HepG2 (cell line): ENCODE results near the gene KIRREL2. TPM values are rescaled to one million over a fixed set of nuclear protein-coding genes. Genes with fewer than 3 reads are reported as not detected.

ENCODE experiments used
- CBFB ChIP-seq: sonication (generic); formaldehyde crosslinking; IDR thresholded peaks from 2 replicates; pipeline ENCODE4 v1.4.0; 2020; ENCODE audit warnings: missing genetic modification reagents
- CENPX ChIP-seq: sonication (generic); formaldehyde crosslinking; IDR thresholded peaks from 2 replicates; pipeline ENCODE4 v1.9.0; 2021; ENCODE audit warnings: mild to moderate bottlenecking, missing genetic modification reagents, moderate library complexity
- FOXM1 ChIP-seq: sonication (generic); formaldehyde crosslinking; IDR thresholded peaks from 2 replicates; pipeline ENCODE4 v1.5.0; 2020; ENCODE audit warnings: missing genetic modification reagents
- GABPB1 ChIP-seq: IDR thresholded peaks from 2 replicates; pipeline ENCODE4 v1.6.1; 2016; ENCODE audit warnings: mild to moderate bottlenecking, missing genetic modification reagents, moderate library complexity, missing compliant biosample characterization
- JUN ChIP-seq: sonication (generic); formaldehyde crosslinking; IDR thresholded peaks from 2 replicates; pipeline ENCODE4 v1.4.0; 2020; ENCODE audit warnings: mild to moderate bottlenecking, missing genetic modification reagents
- MIXL1 ChIP-seq: IDR thresholded peaks from 2 replicates; pipeline ENCODE4 v1.6.1; 2016
- NPAS2 ChIP-seq: sonication (generic); formaldehyde crosslinking; IDR thresholded peaks from 2 replicates; pipeline ENCODE4 v1.8.0; 2022; ENCODE audit warnings: mild to moderate bottlenecking, missing genetic modification reagents, borderline replicate concordance
- TRIM24 ChIP-seq: sonication (generic); formaldehyde crosslinking; IDR thresholded peaks from 2 replicates; pipeline ENCODE4 v1.8.0; 2022; ENCODE audit warnings: mild to moderate bottlenecking, missing genetic modification reagents
- ZBTB7B ChIP-seq: sonication (generic); formaldehyde crosslinking; IDR thresholded peaks from 2 replicates; pipeline ENCODE4 v1.4.0; 2020; ENCODE audit warnings: missing genetic modification reagents
- ZFP36L1 ChIP-seq: sonication (generic); formaldehyde crosslinking; IDR thresholded peaks from 2 replicates; pipeline ENCODE4 v1.8.0; 2022; ENCODE audit warnings: mild to moderate bottlenecking, missing genetic modification reagents, moderate library complexity
- ZNF274 ChIP-seq: sonication (generic); formaldehyde crosslinking; IDR thresholded peaks from 2 replicates; pipeline ENCODE4 v1.5.1; 2020; ENCODE audit warnings: mild to moderate bottlenecking, missing genetic modification reagents
- ZNF383 ChIP-seq: sonication (generic); formaldehyde crosslinking; IDR thresholded peaks from 2 replicates; pipeline ENCODE4 v1.4.0; 2020; ENCODE audit warnings: missing genetic modification reagents, mild to moderate bottlenecking, borderline replicate concordance
- ZNF496 ChIP-seq: sonication (generic); formaldehyde crosslinking; IDR thresholded peaks from 2 replicates; pipeline ENCODE4 v1.8.1; 2023; ENCODE audit warnings: mild to moderate bottlenecking, moderate library complexity, missing genetic modification reagents; ENCODE audit not compliant: insufficient replicate concordance
- ZNF7 ChIP-seq: IDR thresholded peaks from 2 replicates; pipeline ENCODE4 v1.6.1; 2016; ENCODE audit warnings: missing biosample characterization, missing genetic modification reagents
- ZNF746 ChIP-seq: sonication (generic); formaldehyde crosslinking; IDR thresholded peaks from 2 replicates; pipeline ENCODE4 v1.8.0; 2022; ENCODE audit warnings: mild to moderate bottlenecking, missing genetic modification reagents
- ZNF83 ChIP-seq: sonication (generic); formaldehyde crosslinking; IDR thresholded peaks from 2 replicates; pipeline ENCODE4 v1.4.0; 2020; ENCODE audit warnings: missing genetic modification reagents, mild to moderate bottlenecking, borderline replicate concordance
- ZNF879 ChIP-seq: sonication (generic); formaldehyde crosslinking; IDR thresholded peaks from 2 replicates; pipeline ENCODE4 v1.8.1; 2023; ENCODE audit warnings: missing genetic modification reagents
- polyA plus RNA-seq, 8 experiments: library from polyadenylated mRNA; depleted of rRNA in 3 of 8; stranded (reverse) in 7 of 8; unstranded in 1 of 8; fragments of >200 nt; fragmentation: Illumina TruSeq in 4 of 8; extraction: Trizol in 4 of 8; gene quantifications; 2 replicates each; pipeline versions ENCODE4 v1.2.1 to v1.2.3, GENCODE V29; 2011 to 2016; ENCODE audit warnings: low read depth in 4 of 8, missing spikeins in 1 of 8, mixed read lengths in 1 of 8; ENCODE audit not compliant: insufficient read depth in 1 of 8
- total RNA-seq, 5 experiments: library from RNA; depleted of rRNA; stranded (reverse); fragments of >200 nt; fragmentation: Illumina TruSeq; extraction: Trizol; gene quantifications; 2 replicates each; pipeline ENCODE4 v1.2.3, GENCODE V29; 2016; ENCODE audit warnings: low read depth in 1 of 5
- TF ChIP-seq, protein P1 (sequence below): sonication (generic); formaldehyde crosslinking; IDR thresholded peaks from 2 replicates; pipeline ENCODE4 v1.5.0; 2020; ENCODE audit warnings: missing genetic modification reagents
- TF ChIP-seq, protein P2 (sequence below): sonication (generic); formaldehyde crosslinking; IDR thresholded peaks from 2 replicates; pipeline ENCODE4 v1.8.0; 2022; ENCODE audit warnings: low read depth, missing genetic modification reagents
- TF ChIP-seq, protein P3 (sequence below): sonication (generic); formaldehyde crosslinking; IDR thresholded peaks from 2 replicates; pipeline ENCODE4 v1.8.0; 2023; ENCODE audit warnings: mild to moderate bottlenecking, missing genetic modification reagents
- TF ChIP-seq, protein P4 (sequence below): sonication (generic); formaldehyde crosslinking; IDR thresholded peaks from 2 replicates; pipeline ENCODE4 v1.5.0; 2020; ENCODE audit warnings: mild to moderate bottlenecking, missing genetic modification reagents

Gene KIRREL2
- total and polyA plus RNA-seq, 2 of the 13 experiments (the other 11 are each of a cell fraction or from before 2014, with no cell fraction given): 0.18 to 2.4 TPM

DNA sequence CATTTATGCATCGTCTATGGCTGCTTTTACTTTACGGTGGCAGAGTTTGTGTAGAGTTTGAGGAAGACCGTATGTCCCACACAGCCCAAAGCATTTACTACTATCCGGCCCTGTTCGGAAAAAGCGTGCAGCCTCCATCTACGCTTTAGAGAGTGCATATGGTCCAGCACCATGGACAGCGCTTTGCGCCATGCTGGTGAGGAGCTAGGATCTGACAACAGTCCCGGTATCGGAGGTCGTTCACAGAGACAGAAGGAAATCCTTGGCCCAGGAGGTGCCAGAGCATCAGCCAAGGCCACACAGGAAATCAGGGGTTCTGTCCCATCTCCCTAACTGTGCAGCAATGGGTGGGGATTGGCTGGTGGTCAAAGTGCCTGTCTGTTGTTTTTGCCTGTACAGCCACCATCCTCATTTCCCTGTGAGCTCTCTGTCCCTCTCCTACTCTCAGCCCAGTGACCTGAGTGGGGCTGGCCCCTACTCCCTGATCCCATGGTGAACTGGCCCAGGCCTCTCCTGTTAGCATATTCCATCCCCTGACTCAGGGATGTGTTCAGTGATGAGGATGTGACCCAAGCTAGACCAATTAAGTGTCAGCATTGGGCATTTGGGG lies 27.9 kb upstream of the KIRREL2 start (continued):
- peak; percentile 66; the same call in 1 of the 2 replicates for TF ChIP-seq ZNF746 (CRISPR knock-in tag)
- TF ChIP-seq ZNF879 (CRISPR knock-in tag): peak; percentile 96
- TF ChIP-seq, protein P1, sequence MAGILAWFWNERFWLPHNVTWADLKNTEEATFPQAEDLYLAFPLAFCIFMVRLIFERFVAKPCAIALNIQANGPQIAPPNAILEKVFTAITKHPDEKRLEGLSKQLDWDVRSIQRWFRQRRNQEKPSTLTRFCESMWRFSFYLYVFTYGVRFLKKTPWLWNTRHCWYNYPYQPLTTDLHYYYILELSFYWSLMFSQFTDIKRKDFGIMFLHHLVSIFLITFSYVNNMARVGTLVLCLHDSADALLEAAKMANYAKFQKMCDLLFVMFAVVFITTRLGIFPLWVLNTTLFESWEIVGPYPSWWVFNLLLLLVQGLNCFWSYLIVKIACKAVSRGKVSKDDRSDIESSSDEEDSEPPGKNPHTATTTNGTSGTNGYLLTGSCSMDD: peak; percentile 40; the same call in 1 of the 2 replicates
- TF ChIP-seq, protein P2, sequence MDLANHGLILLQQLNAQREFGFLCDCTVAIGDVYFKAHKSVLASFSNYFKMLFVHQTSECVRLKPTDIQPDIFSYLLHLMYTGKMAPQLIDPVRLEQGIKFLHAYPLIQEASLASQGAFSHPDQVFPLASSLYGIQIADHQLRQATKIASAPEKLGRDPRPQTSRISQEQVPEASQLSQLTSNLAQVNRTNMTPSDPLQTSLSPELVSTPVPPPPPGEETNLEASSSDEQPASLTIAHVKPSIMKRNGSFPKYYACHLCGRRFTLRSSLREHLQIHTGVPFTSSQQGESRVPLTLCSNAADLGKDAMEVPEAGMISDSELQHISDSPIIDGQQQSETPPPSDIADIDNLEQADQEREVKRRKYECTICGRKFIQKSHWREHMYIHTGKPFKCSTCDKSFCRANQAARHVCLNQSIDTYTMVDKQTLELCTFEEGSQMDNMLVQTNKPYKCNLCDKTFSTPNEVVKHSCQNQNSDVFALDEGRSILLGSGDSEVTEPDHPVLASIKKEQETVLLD (CRISPR knock-in tag): peak; percentile 64; the same call in 1 of the 2 replicates
- TF ChIP-seq GABPB1 (CRISPR knock-in tag): peak; percentile 49; the same call in 1 of the 2 replicates
- no peak for TF ChIP-seq ZNF496 (CRISPR knock-in tag)
- TF ChIP-seq, protein P3, sequence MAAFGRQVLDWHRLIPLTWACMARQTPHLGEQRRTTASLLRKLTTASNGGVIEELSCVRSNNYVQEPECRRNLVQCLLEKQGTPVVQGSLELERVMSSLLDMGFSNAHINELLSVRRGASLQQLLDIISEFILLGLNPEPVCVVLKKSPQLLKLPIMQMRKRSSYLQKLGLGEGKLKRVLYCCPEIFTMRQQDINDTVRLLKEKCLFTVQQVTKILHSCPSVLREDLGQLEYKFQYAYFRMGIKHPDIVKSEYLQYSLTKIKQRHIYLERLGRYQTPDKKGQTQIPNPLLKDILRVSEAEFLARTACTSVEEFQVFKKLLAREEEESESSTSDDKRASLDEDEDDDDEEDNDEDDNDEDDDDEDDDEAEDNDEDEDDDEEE (CRISPR knock-in tag): peak; percentile 48; the same call in 1 of the 2 replicates
- TF ChIP-seq ZNF274: peak; percentile 82
- peak; percentile 95 for TF ChIP-seq MIXL1 (CRISPR knock-in tag)
- no peak for TF ChIP-seq ZFP36L1
- no peak for TF ChIP-seq CENPX (CRISPR knock-in tag)
- TF ChIP-seq NPAS2 (CRISPR knock-in tag): no peak
- no peak for TF ChIP-seq TRIM24 (CRISPR knock-in tag)
- no peak for TF ChIP-seq JUN (CRISPR knock-in tag)
- no peak for TF ChIP-seq ZNF383
- peak; percentile 79 for TF ChIP-seq ZBTB7B (CRISPR knock-in tag)
- TF ChIP-seq, protein P4, sequence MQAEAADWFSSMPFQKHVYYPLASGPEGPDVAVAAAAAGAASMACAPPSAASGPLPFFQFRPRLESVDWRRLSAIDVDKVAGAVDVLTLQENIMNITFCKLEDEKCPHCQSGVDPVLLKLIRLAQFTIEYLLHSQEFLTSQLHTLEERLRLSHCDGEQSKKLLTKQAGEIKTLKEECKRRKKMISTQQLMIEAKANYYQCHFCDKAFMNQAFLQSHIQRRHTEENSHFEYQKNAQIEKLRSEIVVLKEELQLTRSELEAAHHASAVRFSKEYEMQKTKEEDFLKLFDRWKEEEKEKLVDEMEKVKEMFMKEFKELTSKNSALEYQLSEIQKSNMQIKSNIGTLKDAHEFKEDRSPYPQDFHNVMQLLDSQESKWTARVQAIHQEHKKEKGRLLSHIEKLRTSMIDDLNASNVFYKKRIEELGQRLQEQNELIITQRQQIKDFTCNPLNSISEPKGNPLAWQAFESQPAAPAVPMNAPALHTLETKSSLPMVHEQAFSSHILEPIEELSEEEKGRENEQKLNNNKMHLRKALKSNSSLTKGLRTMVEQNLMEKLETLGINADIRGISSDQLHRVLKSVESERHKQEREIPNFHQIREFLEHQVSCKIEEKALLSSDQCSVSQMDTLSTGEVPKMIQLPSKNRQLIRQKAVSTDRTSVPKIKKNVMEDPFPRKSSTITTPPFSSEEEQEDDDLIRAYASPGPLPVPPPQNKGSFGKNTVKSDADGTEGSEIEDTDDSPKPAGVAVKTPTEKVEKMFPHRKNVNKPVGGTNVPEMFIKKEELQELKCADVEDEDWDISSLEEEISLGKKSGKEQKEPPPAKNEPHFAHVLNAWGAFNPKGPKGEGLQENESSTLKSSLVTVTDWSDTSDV: peak; percentile 90; the same call in 1 of the 2 replicates
- TF ChIP-seq FOXM1: no peak
- TF ChIP-seq ZNF83: peak; percentile 98
- peak; percentile 53; the same call in 1 of the 2 replicates for TF ChIP-seq ZNF7 (CRISPR knock-in tag)
- TF ChIP-seq CBFB (CRISPR knock-in tag): peak; percentile 69; the same call in 1 of the 2 replicates
